ENCODE measurements around the gene NFILZ.

Gene NFILZ

DNA sequence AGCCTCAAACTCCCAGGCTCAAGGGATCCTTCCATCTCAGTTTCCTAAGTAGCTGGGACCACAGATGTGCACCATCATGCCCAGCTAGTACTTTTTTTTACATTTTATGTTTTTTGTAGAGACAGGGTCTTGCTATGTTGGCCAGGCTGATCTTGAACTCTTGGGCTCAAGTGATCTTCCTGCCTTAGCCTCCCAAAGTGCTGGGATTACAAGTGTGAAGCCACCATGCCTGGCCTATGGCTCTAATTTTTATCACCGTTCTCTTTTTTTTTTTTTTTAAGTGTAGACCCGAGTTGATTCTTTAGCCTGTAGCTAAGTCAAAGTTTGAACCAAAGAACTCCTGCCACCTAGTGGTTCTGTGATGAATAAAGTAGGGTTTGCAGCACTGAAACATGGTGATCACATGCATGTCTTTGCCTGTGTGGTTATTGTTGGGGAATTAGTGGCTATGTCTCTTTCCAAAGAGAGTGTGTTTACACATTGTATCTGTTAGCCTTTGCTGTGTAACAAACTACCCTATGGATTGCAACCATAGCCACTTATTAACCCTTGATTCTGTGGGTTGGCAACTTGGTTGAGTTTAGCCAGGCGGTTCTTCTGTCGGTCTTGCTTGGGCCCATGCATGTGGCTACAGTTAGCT is 11.6 kb downstream of the NFILZ start:
- no peak for DNase-seq (ENCODE audit: low read depth, low spot score)

DNA sequence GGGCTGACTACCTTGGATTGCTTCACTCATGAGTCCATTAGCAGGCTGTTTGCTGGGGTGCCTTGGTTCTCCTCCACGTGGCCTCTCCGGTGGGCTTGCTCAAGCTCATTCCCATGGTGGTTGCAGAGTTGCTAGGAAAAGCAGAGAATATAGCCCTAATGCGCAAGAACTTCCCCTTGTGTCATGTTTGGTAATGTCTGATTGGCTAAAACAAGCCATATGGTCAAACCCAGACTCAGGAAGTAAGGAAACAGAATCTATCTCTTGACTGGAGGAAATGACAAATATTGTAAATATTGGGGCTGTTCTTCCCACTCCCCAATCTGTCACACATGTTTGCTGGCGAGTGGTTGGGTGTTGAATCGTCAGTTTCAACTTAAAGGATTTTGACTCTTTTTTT is 12.1 kb downstream of the NFILZ start:
- no peak for DNase-seq (ENCODE audit: low read depth, low spot score)

DNA sequence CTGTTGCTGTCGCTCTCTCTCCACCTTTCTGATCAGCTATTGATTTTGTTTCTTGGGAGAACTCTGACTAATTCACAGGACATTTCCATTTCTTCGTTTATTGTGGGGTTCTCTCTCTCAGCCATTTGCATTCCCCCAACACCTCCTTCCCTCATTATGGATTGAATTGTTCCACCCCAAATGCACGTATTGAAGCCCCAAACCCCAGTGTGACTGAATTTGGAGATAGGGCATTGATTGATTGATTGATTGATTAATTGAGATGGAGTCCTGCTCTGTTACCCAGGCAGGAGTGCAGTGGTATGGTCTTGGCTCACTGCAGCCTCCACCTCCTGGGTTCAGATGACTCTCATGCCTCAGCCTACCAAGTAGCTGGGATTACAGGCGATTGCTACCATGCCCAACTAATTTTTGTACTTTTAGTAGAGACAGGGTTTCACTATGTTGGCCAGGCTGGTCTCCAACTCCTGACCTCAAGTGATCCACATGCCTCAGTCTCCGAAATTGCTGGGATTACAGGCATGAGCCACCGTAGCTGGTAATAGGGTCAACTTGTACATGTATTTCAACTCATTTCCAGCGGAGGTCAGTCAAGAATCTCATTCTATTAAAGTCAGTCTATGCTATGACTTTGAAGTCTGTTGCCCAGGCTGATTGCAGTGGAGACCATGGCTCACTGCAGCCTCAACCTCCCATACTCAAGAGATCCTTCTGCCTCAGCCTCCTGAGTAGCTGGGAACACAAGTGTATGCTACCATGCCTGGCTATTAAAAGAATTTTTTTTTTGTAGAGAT is 13.6 kb downstream of the NFILZ start:
- no peak for DNase-seq (ENCODE audit: low read depth, low spot score)

DNA sequence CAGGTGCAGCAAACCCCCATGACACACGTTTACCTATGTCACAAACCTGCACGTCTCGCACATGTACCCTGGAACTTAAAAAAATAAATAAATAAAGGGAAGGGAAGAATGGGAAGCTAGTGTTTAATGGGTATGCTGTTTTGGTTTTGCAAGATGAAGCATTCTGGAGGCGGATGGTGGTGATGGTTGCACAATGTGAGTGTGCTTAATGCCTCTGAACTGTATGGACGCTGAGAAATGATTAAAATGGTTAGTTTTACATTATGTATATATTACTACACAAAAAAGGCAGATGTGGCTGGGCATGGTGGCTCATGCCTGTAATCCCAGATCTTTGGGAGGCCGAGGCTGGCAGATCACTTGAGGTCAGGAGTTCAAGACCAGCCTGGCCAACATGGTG is 17.8 kb downstream of the NFILZ start:
- DNase-seq (ENCODE audit: low read depth, low spot score): no peak

DNA sequence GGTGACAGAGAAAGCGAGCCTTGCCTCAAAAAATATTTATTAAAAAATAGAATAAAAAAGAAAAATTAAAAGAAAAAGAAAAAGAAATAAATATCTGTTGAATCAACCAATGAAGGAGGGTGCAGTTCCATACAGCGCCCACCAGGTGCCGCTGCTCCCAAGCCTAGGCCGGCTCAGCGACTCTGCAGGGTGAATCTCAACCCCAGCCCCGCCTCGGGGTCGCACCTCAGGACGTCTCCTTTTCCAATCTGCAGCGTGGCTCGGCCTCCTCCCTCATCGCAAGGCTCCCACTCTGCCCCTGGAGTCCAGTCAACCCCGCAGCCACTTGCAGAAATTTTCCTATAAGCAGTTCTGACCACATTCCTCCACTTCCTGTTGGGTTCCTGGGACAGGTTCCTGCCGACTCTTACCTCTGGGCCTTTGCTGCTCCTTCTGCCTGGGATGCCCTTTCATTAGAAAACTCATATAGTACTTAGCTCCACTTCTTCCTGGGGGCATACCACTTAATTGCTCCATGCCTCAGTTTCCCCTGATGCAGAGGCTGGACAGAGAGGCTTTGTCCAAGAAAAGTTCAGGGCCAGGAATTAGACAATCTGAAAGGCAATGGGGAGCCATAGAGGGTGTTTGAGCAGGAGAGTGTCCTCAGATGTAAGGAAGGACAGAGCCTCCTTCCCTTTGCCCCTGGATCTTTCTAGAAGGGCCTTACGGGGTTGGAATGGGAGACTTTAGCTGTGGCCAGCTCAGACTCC is 24.3 kb downstream of the NFILZ start:
- no peak for DNase-seq (ENCODE audit: low read depth, low spot score)

DNA sequence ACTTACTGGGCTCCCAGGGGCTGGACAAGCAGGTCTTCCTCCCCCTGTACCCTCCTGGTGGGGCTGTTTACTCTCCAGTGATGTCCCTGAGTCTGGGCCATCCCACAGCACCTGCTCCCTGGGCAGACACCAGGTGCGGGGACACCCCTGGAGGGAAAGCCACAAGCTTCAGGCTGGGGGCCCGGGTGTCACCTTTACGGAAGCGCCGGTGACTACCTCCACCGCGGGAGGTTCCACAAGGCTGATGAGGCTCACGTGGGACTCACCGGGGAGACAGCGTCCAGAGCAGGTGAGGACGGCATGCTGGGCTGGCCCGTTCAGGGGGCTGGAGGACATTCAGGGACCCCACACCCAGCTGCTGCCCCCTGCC is 24.9 kb downstream of the NFILZ start:
- DNase-seq (ENCODE audit: low read depth, low spot score): no peak

DNA sequence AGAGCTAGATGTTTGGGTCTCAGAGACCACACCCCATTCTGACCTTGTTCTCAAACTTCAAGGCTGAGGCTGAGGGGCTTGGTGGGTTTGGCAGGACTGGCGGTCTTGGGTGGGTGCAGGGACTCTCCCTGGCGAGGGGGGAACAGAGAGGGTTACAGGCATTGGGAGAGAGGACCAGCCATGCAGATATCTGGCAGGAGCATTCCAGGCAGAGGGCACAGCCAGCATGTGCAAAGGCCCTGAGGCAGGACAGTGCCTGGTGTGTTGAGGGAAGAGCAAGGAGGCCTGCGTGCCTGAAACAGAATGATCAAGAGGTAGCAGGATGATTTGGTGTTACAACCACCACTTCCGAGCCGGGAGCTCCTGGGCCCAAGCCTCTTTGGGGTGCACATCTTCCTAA is 27.4 kb downstream of the NFILZ start:
- DNase-seq (ENCODE audit: low read depth, low spot score): no peak

DNA sequence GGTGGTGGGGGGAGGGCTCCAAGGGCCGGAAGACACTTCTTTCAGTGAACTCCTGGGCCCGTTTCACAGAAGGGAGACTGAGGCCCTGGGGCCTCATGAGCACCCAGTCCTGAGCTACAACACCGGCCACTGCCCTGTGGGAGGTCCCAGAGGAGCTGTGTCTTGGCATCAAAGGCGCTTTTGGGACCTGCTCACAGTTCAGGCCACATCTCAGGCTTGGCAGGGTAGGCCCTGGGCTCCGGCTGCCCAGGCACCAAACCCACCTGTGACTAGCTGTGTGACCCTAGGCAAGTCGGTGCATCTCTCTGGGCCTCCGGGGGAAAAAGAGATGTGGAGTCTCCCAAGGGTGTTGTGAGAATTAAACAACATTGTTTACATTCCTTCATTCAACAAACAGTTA is 29.5 kb downstream of the NFILZ start:
- DNase-seq (ENCODE audit: low read depth, low spot score): no peak

DNA sequence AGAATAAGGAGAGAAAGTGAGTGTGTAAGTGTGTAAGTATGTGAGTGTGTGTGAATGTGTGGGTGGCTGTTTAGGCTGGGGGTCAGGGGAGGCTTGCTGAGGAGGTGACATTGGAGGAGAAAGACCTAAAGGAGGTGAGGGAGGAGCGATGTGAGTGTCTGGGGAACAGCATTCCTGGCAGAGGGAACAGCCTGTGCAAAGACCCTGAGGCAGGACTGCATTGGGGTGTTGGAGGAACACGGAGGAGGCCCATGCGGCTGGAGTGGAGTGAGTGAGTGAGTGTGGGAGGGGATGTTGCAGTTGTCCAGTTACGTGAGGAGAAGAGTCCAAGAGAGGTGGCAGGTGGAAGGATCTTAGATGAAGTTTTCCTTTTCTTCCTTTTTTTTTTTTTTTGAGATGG is 31.8 kb downstream of the NFILZ start:
- no peak for DNase-seq (ENCODE audit: low read depth, low spot score)

DNA sequence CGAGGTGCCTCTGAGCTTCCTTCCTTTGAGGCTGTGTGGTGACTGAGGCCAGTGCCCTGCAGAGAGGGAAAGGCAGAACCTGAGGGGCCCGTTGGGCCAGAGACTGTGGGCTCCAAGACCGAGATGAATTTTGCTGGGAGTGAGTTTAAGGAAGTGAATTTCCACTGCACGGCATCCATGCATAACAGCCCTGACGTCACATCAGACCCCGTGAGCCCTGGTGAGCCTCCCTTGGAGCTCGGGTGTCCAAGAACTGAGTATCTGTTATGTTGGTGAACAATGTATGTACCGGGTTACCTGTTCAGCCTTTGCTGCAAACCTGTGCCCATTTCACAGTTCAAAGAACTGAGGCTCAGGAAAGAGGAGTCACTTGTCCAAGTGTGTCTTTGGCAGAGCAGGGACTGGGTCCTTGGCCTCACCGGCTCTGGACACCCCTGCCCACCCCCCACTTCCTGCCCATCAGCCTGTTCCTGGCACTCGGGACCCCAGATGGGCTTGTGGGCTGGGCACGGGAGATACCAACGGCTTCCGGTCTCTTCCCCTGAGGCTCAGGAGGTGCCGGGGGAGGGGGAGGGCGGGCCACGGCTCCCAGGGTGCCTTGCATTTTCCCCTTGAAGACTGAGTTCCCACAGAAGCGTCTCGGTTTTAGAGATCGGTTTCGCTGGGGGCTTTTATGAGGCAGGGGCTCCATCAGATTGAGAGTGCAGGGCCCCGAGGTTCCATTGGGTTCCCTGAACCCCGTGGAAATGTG is 33.7 kb downstream of the NFILZ start:
- DNase-seq (ENCODE audit: low read depth, low spot score): no peak

DNA sequence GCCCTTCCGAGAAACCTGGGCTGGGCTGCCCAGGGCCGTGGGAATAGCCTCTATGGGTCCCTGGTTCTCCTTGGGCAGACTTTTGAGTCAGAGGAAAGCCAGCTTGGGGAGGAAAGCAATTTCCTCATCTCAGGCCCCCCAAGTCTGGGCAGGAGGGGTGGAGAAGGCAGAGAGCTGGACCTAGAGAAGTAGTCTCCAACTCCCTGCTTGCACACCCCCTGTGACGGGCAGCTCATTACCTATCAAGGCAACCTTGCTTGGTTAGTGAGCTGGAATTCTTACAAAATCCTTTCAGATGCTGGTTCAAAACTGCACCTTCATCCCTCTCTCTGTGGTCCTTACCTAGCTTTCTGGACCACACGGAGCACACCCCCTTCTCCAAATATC is 34.2 kb downstream of the NFILZ start:
- DNase-seq (ENCODE audit: low read depth, low spot score): no peak

DNA sequence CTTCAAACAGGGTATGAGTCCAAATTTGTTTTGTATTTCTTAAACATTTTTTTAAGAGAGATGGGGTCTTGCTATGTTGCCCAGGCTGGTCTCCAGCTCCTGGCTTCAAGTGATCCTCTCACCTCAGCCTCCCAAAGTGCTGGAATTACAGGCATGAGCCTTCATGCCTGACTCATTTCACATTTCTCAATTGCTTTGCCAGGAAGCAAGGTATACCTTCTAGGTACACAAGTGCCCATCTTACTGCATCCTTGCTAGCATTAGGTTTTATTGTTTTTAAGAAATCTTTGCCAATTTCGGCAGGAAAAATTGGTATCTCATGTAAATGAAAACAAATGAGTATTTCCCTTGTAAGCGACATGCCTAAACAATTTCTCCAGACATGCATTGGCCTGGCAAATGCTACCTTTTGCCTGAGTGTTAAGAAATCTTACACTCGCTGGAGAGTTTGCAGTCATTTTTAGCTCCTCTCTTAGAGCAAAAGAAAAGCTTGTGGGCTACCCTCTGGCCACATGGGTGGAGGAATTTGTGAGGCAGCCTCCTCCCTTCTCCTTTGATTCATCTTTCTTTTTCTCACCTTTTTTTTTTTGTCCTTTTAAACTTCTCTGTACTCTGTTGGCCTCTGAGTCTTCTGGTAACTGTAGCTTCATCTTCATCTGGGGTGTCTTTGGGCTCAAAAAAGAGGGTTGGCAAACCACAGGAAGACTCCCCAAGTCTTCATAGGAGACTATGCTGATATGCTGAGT is 35.2 kb downstream of the NFILZ start:
- no peak for DNase-seq (ENCODE audit: low read depth, low spot score)

DNA sequence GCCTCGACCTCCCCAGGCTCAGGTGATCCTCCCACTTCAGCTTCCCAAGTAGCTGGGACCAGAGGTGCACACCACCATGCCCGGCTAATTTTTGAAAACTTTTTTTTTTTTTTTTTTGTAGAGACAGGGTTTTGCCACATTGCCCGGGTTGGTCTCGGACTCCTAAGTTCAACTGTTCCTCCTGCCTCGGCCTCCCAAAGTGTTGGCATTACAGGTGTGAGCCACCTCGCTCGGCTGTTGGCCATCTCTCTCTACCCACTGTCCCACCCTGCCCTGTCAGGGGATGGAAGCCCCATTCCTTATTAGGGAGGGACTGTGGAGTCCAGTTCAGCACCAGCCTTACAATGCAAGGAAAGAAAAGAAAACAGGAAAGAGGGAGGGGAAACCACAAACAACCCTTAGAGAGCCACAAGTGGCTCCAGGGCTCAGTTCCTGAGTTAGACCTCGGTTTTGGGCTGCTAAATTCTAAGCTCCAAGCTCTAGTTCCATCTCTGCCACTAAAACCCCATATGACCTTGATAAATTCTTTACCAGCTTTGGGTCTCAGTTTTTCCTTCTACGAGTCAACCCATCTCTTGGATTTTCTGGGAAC is 36.5 kb downstream of the NFILZ start:
- DNase-seq (ENCODE audit: low read depth, low spot score): no peak

DNA sequence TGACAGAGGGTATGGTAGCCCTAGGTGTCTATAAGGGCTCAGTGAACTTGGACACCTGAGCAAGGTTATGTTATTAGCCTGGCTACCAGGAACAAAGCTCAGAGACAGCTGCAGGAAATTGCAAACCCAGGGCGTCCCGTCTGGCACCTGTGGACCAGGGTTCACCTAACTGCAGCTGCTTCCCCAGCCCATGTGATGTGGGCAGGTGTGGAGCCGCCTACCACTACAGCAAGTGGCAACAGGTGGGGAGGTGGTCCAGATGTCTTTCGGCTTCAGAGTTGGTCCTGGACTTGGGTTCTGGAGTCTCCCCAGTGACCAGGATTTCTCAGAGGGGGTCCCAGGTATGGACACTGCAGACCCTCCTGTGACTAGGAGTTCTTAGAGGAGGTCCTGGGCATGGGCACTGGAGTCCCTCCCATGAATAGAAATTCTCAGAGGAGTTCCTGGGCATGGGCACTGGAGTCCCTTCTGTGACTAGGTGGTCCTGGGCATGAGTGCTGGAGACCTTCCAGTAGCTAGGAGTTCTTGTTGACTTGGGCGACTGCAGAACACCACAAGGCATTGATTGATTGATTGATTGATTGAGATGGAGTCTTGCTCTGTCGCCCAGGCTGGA is 43.0 kb downstream of the NFILZ start:
- no peak for DNase-seq (ENCODE audit: low read depth, low spot score)

DNA sequence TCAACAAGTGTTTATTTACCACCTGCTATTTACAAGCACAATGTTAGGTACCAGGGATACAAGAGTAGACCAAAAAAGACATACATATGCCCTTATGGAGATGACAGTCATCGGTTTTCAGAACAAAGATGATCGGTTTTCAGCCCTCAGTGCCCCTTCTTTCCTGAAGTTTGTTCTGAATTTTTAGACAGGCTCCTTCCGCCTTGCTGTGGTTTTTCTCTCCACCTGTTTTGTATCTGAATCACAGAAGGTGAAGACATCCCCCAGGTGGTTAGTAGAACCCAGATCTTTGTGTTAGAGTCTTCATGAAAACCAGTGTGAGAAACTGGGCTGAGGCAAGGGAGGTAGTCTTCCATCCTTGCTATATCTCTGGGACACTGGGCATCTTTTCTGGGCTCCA is 44.6 kb downstream of the NFILZ start:
- no peak for DNase-seq (ENCODE audit: low read depth, low spot score)

DNA sequence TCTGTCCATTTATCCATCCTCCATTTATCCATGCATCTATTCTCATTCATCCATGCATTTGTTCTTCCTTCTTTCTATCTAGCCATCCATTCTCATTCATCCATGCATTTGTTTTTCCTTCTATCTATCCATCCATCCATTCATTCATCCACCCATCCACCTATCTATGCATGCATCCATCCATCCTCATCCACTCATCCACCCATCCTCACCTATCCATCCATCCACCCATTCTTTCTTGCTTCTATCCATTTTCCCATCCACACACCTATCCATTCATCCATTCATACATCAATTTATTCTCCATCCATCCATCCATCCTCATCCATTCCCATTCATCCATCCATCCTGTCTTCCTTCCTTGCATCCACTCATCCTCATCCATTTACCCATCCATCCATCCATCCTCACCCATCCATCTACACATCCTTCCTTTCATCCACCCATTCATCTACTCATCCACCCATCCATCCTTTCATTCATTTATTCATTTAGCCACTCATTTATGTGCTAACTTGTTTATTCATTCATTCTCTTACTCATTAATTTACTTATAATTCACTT is 47.9 kb downstream of the NFILZ start:
- DNase-seq (ENCODE audit: low read depth, low spot score): no peak

All from iPS DF 19.7 (cell line).